HCT116 (cell line): ENCODE data around the gene SZRD1. TPM values are rescaled to one million over a fixed set of nuclear protein-coding genes. Genes with fewer than 3 reads are reported as not detected.

ENCODE experiments used
- ATAC-seq: fragments of 200-7000 bp; cut with Tn5 transposase; 2 replicates; pipeline ENCODE4 v1.9.1; 2020; ENCODE audit warnings: mild to moderate bottlenecking, moderate library complexity
- BruUV-seq: library from RNA; stranded (reverse); fragments of 400-500 nt; replicated peaks from 2 replicates; lab custom pipeline; 2021; lab: Mats Ljungman, UMichigan
- CTCF ChIA-PET: fragments of 300-600 bp; sonication (Branson Sonifier 250); formaldehyde crosslinking; loops from one replicate; lab custom pipeline; 2021; ENCODE audit warnings: antibody characterized with exemption; lab: Charles Lee
- POLR2A ChIA-PET: fragments of 300-600, 350-600 bp; sonication (Branson Sonifier 250); formaldehyde crosslinking; loops from one replicate; lab custom pipeline; 2021; ENCODE audit warnings: antibody characterized with exemption; lab: Charles Lee
- RAD21 ChIA-PET, 2 experiments: fragments of 300-600 bp; sonication (Branson Sonifier 250); formaldehyde crosslinking; loops; one replicate each; lab custom pipeline; 2023; ENCODE audit warnings: low total read pairs in 2 of 2; ENCODE audit not compliant: uncharacterized antibody in 2 of 2, unreplicated experiment in 2 of 2, low non-redundant PET in 1 of 2; lab: Charles Lee
- DNase-seq: peaks from one replicate; pipeline ENCODE4 v3.0.0-alpha.2; 2010; ENCODE audit warnings: low read depth, low spot score
- H2AFZ ChIP-seq: fragments of 200-600 bp; shearing (Covaris generic), sonication (generic); 2 replicates; pipeline ENCODE4 v1.6.1; 2017; ENCODE audit warnings: low read depth, mixed run types, mixed read lengths, antibody characterized with exemption, low read length; ENCODE audit not compliant: poor library complexity, severe bottlenecking
- H3K27ac ChIP-seq: 2 replicates; pipeline ENCODE4 v1.5.1; 2012; ENCODE audit warnings: low read depth, low read length
- H3K27me3 ChIP-seq: fragments of 200-600 bp; sonication (generic); 2 replicates; pipeline ENCODE4 v1.6.1; 2016; ENCODE audit warnings: mixed run types, low read length, mixed read lengths; ENCODE audit not compliant: insufficient read depth
- H3K36me3 ChIP-seq, 2 experiments: fragments of 200-500 bp in 1 of 2; fragments of 200-600 bp in 1 of 2; sonication (Bioruptor generic) in 1 of 2; sonication (generic) in 1 of 2; 2 replicates each; pipeline versions ENCODE4 v1.5.1 to v1.6.1; 2014 to 2016; ENCODE audit warnings: low read length in 2 of 2, inconsistent platforms in 1 of 2, mixed read lengths in 1 of 2, mixed run types in 1 of 2; ENCODE audit not compliant: insufficient read depth in 2 of 2, control insufficient read depth in 1 of 2
- H3K4me1 ChIP-seq, 2 experiments: fragments of 200-600 bp in 1 of 2; sonication (generic) in 1 of 2; 2 replicates each; pipeline versions ENCODE4 v1.5.1 to v1.6.1; 2012 to 2017; ENCODE audit warnings: low read length in 2 of 2, inconsistent platforms in 1 of 2, mild to moderate bottlenecking in 1 of 2, mixed read lengths in 1 of 2, mixed run types in 1 of 2, moderate library complexity in 1 of 2; ENCODE audit not compliant: insufficient read depth in 2 of 2, control insufficient read depth in 1 of 2
- H3K4me2 ChIP-seq: fragments of 200-600 bp; sonication (generic); 2 replicates; pipeline ENCODE4 v1.6.1; 2017; ENCODE audit warnings: mixed run types, low read length, mixed read lengths
- H3K4me3 ChIP-seq, 2 experiments: fragments of 200-600 bp in 1 of 2; sonication (generic) in 1 of 2; replicated peaks in 1 of 2; 2 replicates each; pipeline ENCODE4 v1.5.1; 2011 to 2016; ENCODE audit warnings: low read length in 2 of 2, control low read depth in 1 of 2, low read depth in 1 of 2, mild to moderate bottlenecking in 1 of 2, mixed read lengths in 1 of 2, mixed run types in 1 of 2
- H3K79me2 ChIP-seq: fragments of 200-600 bp; sonication (generic); 2 replicates; pipeline ENCODE4 v1.6.1; 2017; ENCODE audit warnings: mild to moderate bottlenecking, mixed run types, low read length, moderate library complexity, mixed read lengths; ENCODE audit not compliant: insufficient read depth
- H3K9ac ChIP-seq: fragments of 200-600 bp; sonication (generic); 2 replicates; pipeline ENCODE4 v1.6.1; 2016; ENCODE audit warnings: low read length, mixed read lengths
- H3K9me2 ChIP-seq: fragments of 200-600 bp; sonication (generic), shearing (Covaris generic); 2 replicates; pipeline ENCODE4 v1.6.1; 2017; ENCODE audit warnings: mixed run types, mild to moderate bottlenecking, moderate library complexity; ENCODE audit not compliant: insufficient read depth
- H3K9me3 ChIP-seq, 2 experiments: fragments of 200-500 bp in 1 of 2; fragments of 200-600 bp in 1 of 2; sonication (Bioruptor generic) in 1 of 2; sonication (generic) in 1 of 2; 2 replicates each; pipeline ENCODE4 v1.6.1; 2014 to 2017; ENCODE audit warnings: low read length in 2 of 2, mixed read lengths in 2 of 2, inconsistent platforms in 1 of 2, low read depth in 1 of 2, mild to moderate bottlenecking in 1 of 2, mixed run types in 1 of 2, moderate library complexity in 1 of 2; ENCODE audit not compliant: control insufficient read depth in 1 of 2, insufficient read depth in 1 of 2
- H4K20me1 ChIP-seq: fragments of 200-600 bp; sonication (generic), shearing (Covaris generic); 2 replicates; pipeline ENCODE4 v1.6.1; 2017; ENCODE audit warnings: mixed run types, mild to moderate bottlenecking, moderate library complexity; ENCODE audit not compliant: insufficient read depth
- CBX3 ChIP-seq: IDR thresholded peaks from 2 replicates; pipeline ENCODE4 v1.6.1; 2012; ENCODE audit warnings: low read depth
- CEBPB ChIP-seq: IDR thresholded peaks from 2 replicates; pipeline ENCODE4 v1.6.1; 2012; ENCODE audit warnings: low read depth
- ELF1 ChIP-seq: IDR thresholded peaks from 2 replicates; pipeline ENCODE4 v1.6.1; 2012; ENCODE audit warnings: low read depth, borderline replicate concordance
- FOSL1 ChIP-seq: IDR thresholded peaks from 2 replicates; pipeline ENCODE4 v1.6.1; 2012; ENCODE audit warnings: low read depth
- POLR2A ChIP-seq: IDR thresholded peaks from 2 replicates; pipeline ENCODE4 v1.7.0; 2011; ENCODE audit warnings: borderline replicate concordance; ENCODE audit not compliant: insufficient read depth, insufficient read length; ENCODE audit errors: extremely low read depth
- POLR2AphosphoS5 ChIP-seq: IDR thresholded peaks from 2 replicates; pipeline ENCODE4 v1.6.1; 2011; ENCODE audit warnings: mild to moderate bottlenecking, low read depth, low read length, moderate library complexity
- RAD21 ChIP-seq: IDR thresholded peaks from 2 replicates; pipeline ENCODE4 v1.6.1; 2012; ENCODE audit warnings: low read depth, mild to moderate bottlenecking
- SIN3A ChIP-seq: IDR thresholded peaks from 2 replicates; pipeline ENCODE4 v1.6.1; 2012; ENCODE audit warnings: low read depth
- SP1 ChIP-seq: IDR thresholded peaks from 2 replicates; pipeline ENCODE4 v1.6.1; 2012; ENCODE audit warnings: low read depth
- TCF7L2 ChIP-seq: IDR thresholded peaks from 2 replicates; pipeline ENCODE4 v1.7.0; 2011; ENCODE audit warnings: borderline replicate concordance, inconsistent platforms; ENCODE audit not compliant: insufficient read depth, insufficient read length; ENCODE audit errors: extremely low read depth
- YY1 ChIP-seq: IDR thresholded peaks from 2 replicates; pipeline ENCODE4 v1.6.1; 2011; ENCODE audit warnings: low read length, low read depth, moderate library complexity, mild to moderate bottlenecking; ENCODE audit not compliant: insufficient replicate concordance; ENCODE audit errors: extremely low read depth
- ZFX ChIP-seq: fragments of 450-650 bp; IDR thresholded peaks from 2 replicates; pipeline ENCODE4 v1.6.1; 2017
- intact Hi-C: fragments of 100-400 bp; cut with micrococcal nuclease; formaldehyde crosslinking; loops from 2 replicates; pipeline ENCODE4 v1.10.0; 2022
- total RNA-seq: library from RNA; stranded (reverse); gene quantifications from one replicate; pipeline ENCODE4 v1.2.1, GENCODE V29; 2021; ENCODE audit not compliant: unreplicated experiment
- TF ChIP-seq, protein P1 (sequence below), 3 experiments: fragments of 200-600 bp in 1 of 3; sonication (generic) in 1 of 3; IDR thresholded peaks in 2 of 3; conservative IDR thresholded peaks in 1 of 3; 2 replicates each; pipeline ENCODE4 v1.5.1; 2012 to 2017; ENCODE audit warnings: low read depth in 2 of 3, low read length in 2 of 3, antibody characterized with exemption in 1 of 3, borderline replicate concordance in 1 of 3, control low read depth in 1 of 3, mild to moderate bottlenecking in 1 of 3, mixed read lengths in 1 of 3, mixed run types in 1 of 3, moderate library complexity in 1 of 3; ENCODE audit not compliant: insufficient read depth in 1 of 3
- TF ChIP-seq, protein P2 (sequence below): IDR thresholded peaks from 2 replicates; pipeline ENCODE4 v1.6.1; 2011; ENCODE audit warnings: mild to moderate bottlenecking, low read length, moderate library complexity; ENCODE audit not compliant: insufficient replicate concordance; ENCODE audit errors: extremely low read depth
- TF ChIP-seq, protein P3 (sequence below): IDR thresholded peaks from 2 replicates; pipeline ENCODE4 v1.6.1; 2012

The SZRD1 gene
- total RNA-seq, 1 experiment from 2014 or later: 141 TPM

DNA sequence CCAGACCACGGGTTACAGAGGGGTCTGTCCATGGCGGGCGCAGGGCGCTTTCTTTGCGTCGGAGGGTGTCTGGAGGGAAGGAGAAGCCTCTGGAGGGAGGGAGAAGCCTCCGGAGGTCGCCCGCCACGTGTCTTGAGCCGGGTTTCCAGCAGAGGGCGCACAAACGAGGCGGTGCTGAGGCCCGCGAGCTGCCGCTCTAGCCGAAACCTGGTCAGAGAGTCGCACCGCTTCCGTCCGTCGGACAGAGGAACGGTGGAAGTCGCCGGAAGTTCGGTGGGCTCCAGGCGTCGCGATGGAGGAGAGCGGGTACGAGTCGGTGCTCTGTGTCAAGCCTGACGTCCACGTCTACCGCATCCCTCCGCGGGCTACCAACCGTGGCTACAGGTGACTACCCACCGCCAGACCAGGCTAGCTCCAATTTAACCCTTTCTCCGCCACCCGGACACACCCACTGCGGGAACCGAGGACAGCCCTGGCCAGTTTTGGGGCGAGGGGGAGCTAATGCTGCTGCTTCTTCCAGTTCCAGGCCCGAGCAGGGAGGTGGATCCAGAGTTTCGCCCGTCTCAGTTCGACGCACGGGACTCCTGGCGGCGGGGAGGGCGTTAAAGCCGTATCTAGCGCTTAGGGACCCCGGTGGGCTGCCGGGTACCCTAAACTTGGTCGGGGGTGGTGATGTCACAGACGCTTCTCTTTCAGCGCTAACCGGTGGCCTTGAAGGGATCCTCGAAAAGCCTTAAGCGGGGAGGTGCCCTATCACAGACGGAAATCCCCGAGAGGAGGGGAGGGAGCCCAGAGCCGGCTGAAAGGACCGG, 73.6 kb downstream of the SZRD1 start, which contains the start of gene NECAP2:
Gene NECAP2 (plus strand): TSS at position 255 of the 812 bp plus-strand sequence. CDS start 38 bp downstream, at position 293.
- H3K27me3 ChIP-seq: no peaks in the 10 kb centered on the region
- intact Hi-C loops: loop anchor here (1.0 kb wide), 1 partner anchor 174 kb away; no protein-coding TSS in a partner anchor
- DNase-seq: peak; percentile 88
- H3K36me3 ChIP-seq: peaks cover 10 to 17% of the 10 kb centered on the region in 2 experiments; a peak in 3 of 4 replicates
- no peaks in the 10 kb centered on the region for H3K9me2 ChIP-seq
- ChIA-PET POLR2A (interaction anchor here (1.2 to 1.3 kb wide), 3 partner anchors 10 to 73 kb away, joined by 4 to 5 read pairs (median 4); no protein-coding TSS in a partner anchor), CTCF (interaction anchor here (0.9 to 2.9 kb wide), 3 partner anchors 10 to 180 kb away, joined by 3 to 17 read pairs (median 7); no protein-coding TSS in a partner anchor), RAD21 (interaction anchor here in 1 of 2 experiments (1.3 kb wide), 1 partner anchor 180 kb away, joined by 3 read pairs; no protein-coding TSS in a partner anchor)
- TSS peak; percentile 65 for BruUV-seq
- peak within 1 kb of the TSS; percentile 95 for H3K4me2 ChIP-seq
- peak; percentile 98 for TF ChIP-seq POLR2AphosphoS5
- peak; percentile 16 for TF ChIP-seq TCF7L2
- TF ChIP-seq, protein P1, sequence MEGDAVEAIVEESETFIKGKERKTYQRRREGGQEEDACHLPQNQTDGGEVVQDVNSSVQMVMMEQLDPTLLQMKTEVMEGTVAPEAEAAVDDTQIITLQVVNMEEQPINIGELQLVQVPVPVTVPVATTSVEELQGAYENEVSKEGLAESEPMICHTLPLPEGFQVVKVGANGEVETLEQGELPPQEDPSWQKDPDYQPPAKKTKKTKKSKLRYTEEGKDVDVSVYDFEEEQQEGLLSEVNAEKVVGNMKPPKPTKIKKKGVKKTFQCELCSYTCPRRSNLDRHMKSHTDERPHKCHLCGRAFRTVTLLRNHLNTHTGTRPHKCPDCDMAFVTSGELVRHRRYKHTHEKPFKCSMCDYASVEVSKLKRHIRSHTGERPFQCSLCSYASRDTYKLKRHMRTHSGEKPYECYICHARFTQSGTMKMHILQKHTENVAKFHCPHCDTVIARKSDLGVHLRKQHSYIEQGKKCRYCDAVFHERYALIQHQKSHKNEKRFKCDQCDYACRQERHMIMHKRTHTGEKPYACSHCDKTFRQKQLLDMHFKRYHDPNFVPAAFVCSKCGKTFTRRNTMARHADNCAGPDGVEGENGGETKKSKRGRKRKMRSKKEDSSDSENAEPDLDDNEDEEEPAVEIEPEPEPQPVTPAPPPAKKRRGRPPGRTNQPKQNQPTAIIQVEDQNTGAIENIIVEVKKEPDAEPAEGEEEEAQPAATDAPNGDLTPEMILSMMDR (IDR thresholded peaks at IDR 0.05 in 2 of 3, conservative IDR thresholded peaks at IDR 0.05 in 1 of 3; ENCODE audit: borderline replicate concordance in 1 of 3, insufficient read depth in 1 of 3, low read depth in 2 of 3, low read length in 2 of 3): peak; percentile 52 to 90 (median 73)
- no peak for TF ChIP-seq ZFX
- peak; percentile 62 for TF ChIP-seq RAD21
- TF ChIP-seq YY1: peak; percentile 84
- peak; percentile 96 for TF ChIP-seq SIN3A
- TF ChIP-seq POLR2A: peak; percentile 87
- TF ChIP-seq, protein P2, sequence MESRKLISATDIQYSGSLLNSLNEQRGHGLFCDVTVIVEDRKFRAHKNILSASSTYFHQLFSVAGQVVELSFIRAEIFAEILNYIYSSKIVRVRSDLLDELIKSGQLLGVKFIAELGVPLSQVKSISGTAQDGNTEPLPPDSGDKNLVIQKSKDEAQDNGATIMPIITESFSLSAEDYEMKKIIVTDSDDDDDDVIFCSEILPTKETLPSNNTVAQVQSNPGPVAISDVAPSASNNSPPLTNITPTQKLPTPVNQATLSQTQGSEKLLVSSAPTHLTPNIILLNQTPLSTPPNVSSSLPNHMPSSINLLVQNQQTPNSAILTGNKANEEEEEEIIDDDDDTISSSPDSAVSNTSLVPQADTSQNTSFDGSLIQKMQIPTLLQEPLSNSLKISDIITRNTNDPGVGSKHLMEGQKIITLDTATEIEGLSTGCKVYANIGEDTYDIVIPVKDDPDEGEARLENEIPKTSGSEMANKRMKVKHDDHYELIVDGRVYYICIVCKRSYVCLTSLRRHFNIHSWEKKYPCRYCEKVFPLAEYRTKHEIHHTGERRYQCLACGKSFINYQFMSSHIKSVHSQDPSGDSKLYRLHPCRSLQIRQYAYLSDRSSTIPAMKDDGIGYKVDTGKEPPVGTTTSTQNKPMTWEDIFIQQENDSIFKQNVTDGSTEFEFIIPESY: peak; percentile 65
- TF ChIP-seq CEBPB: no peak; the same call in 1 of the 2 replicates
- TF ChIP-seq ELF1: no peak
- TF ChIP-seq, protein P3, sequence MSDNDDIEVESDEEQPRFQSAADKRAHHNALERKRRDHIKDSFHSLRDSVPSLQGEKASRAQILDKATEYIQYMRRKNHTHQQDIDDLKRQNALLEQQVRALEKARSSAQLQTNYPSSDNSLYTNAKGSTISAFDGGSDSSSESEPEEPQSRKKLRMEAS: peak; percentile 99
- TF ChIP-seq CBX3: peak; percentile 91; the same call in 1 of the 2 replicates
- no peak for TF ChIP-seq FOSL1
- 0 out of 2 replicates have a peak, but pooled peaks have one; percentile 27 for TF ChIP-seq SP1
- H4K20me1 ChIP-seq: no peaks in the 10 kb centered on the region
- H3K4me1 ChIP-seq: peaks cover 4 to 13% of the 10 kb centered on the region in 2 experiments; a peak in 3 of 4 replicates
- peak within 1 kb of the TSS; percentile 99 to 100 for H3K4me3 ChIP-seq
- peak within 1 kb of the TSS; percentile 89 for H3K9ac ChIP-seq
- peaks cover 37% of the 10 kb centered on the region for H3K79me2 ChIP-seq
- no peaks in the 10 kb centered on the region for H3K9me3 ChIP-seq
- peak within 1 kb of the TSS; percentile 77 for H2AFZ ChIP-seq
- H3K27ac ChIP-seq: peak within 1 kb of the TSS; percentile 79
- peak; percentile 95 for ATAC-seq
